ENCODE data around the gene FN1. TPM values are rescaled to one million over a fixed set of nuclear protein-coding genes. Genes with fewer than 3 reads are reported as not detected.

Gene FN1
- polyA plus RNA-seq, 3 donors from 2014 or later = 0.69 TPM; not detected in 2

GRCh38 chr2:215383652-215384279 is 52.1 kb downstream of the FN1 start:
- no peak for DNase-seq
- Mint-ChIP-seq H3K36me3 (no peaks in the 10 kb centered on the region), H3K27ac (no peak overlapping the region), H3K9me3 (peaks cover 0 to 3% (median 0%) of the 10 kb centered on the region in 6 donors), H3K27me3 (ENCODE audit: low read depth in 3 of 3) (peaks cover 0 to 4% (median 0%) of the 10 kb centered on the region in 3 donors), H3K4me1 (no peaks in the 10 kb centered on the region), H3K4me3 (no peak overlapping the region)

DNA sequence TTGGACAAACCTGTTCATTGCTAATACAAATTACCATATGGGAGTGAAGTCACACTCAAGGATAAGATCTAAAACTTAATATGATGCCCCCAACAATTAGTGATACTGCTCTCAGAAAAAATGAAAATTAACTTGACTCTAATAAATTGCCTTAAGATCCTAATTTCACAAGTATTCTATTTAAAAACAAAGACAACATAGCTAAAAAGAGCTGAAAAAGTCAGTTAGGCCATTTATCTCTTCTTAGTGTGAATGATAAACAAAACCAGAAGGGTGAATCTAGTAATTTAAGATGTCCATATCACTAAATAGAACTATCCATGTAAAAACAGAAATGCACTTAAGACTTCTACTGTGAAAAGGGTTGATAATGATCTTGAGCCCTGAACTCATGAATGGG is 53.4 kb downstream of the FN1 start:
- H3K27me3 Mint-ChIP-seq (ENCODE audit: low read depth in 3 of 3) = peaks cover 0 to 4% (median 0%) of the 10 kb centered on the region in 3 donors
- no peaks in the 10 kb centered on the region for H3K36me3 Mint-ChIP-seq
- peaks cover 0 to 3% (median 0%) of the 10 kb centered on the region in 6 donors for H3K9me3 Mint-ChIP-seq
- H3K4me1 Mint-ChIP-seq = no peaks in the 10 kb centered on the region
- H3K27ac Mint-ChIP-seq = no peak overlapping the region
- no peak for DNase-seq
- no peak overlapping the region for H3K4me3 Mint-ChIP-seq

GRCh38 chr2:215382011-215382410 is 53.9 kb downstream of the FN1 start:
- peaks cover 0 to 4% (median 0%) of the 10 kb centered on the region in 3 donors for H3K27me3 Mint-ChIP-seq (ENCODE audit: low read depth in 3 of 3)
- no peak overlapping the region for H3K27ac Mint-ChIP-seq
- no peak for DNase-seq
- H3K36me3 Mint-ChIP-seq = no peaks in the 10 kb centered on the region
- no peaks in the 10 kb centered on the region for H3K4me1 Mint-ChIP-seq
- no peak overlapping the region for H3K4me3 Mint-ChIP-seq
- H3K9me3 Mint-ChIP-seq = peaks cover 0 to 3% (median 0%) of the 10 kb centered on the region in 6 donors

GRCh38 chr2:215380699-215381098 is 55.2 kb downstream of the FN1 start:
- H3K9me3 Mint-ChIP-seq = no peaks in the 10 kb centered on the region
- H3K27ac Mint-ChIP-seq = no peak overlapping the region
- H3K36me3 Mint-ChIP-seq = no peaks in the 10 kb centered on the region
- no peaks in the 10 kb centered on the region for H3K4me1 Mint-ChIP-seq
- H3K27me3 Mint-ChIP-seq (ENCODE audit: low read depth in 3 of 3) = peaks cover 0 to 4% (median 0%) of the 10 kb centered on the region in 3 donors
- no peak overlapping the region for H3K4me3 Mint-ChIP-seq
- no peak for DNase-seq

GRCh38 chr2:215379948-215380347 is 55.9 kb downstream of the FN1 start:
- H3K4me3 Mint-ChIP-seq = no peak overlapping the region
- H3K9me3 Mint-ChIP-seq = no peaks in the 10 kb centered on the region
- DNase-seq = no peak
- peaks cover 0 to 2% (median 0%) of the 10 kb centered on the region in 3 donors for H3K36me3 Mint-ChIP-seq
- peaks cover 0 to 4% (median 0%) of the 10 kb centered on the region in 3 donors for H3K27me3 Mint-ChIP-seq (ENCODE audit: low read depth in 3 of 3)
- H3K27ac Mint-ChIP-seq = no peak overlapping the region
- H3K4me1 Mint-ChIP-seq = no peaks in the 10 kb centered on the region

DNA sequence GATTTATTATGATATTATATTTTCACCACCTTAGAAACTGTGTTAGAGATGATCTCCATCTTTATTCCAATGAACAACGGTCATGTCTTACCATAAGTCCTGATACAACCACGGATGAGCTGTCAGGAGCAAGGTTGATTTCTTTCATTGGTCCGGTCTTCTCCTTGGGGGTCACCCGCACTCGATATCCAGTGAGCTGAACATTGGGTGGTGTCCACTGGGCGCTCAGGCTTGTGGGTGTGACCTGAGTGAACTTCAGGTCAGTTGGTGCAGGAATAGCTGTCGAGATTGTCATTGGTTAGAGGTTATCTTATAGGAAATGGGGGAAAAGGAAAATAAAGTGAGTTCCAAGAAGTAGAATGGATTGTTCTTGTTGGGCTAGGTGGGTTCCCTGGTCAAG is 56.8 kb downstream of the FN1 start:
- peaks cover 4 to 10% (median 9%) of the 10 kb centered on the region in 3 donors for H3K36me3 Mint-ChIP-seq
- no peak overlapping the region for H3K27ac Mint-ChIP-seq
- H3K4me1 Mint-ChIP-seq = no peaks in the 10 kb centered on the region
- H3K4me3 Mint-ChIP-seq = no peak overlapping the region
- peaks cover 0 to 4% (median 0%) of the 10 kb centered on the region in 3 donors for H3K27me3 Mint-ChIP-seq (ENCODE audit: low read depth in 3 of 3)
- no peaks in the 10 kb centered on the region for H3K9me3 Mint-ChIP-seq
- no peak for DNase-seq

- Mint-ChIP-seq H3K4me1 (no peaks in the 10 kb centered on the region), H3K27ac (no peak overlapping the region), H3K36me3 (peaks cover 7 to 11% (median 10%) of the 10 kb centered on the region in 3 donors), H3K27me3 (ENCODE audit: low read depth in 3 of 3) (peaks cover 0 to 4% (median 0%) of the 10 kb centered on the region in 3 donors), H3K9me3 (no peaks in the 10 kb centered on the region), H3K4me3 (no peak overlapping the region)
- no peak for DNase-seq
These were observed 57.8 kb downstream of the FN1 start for GRCh38 chr2:215378045-215378444.

DNA sequence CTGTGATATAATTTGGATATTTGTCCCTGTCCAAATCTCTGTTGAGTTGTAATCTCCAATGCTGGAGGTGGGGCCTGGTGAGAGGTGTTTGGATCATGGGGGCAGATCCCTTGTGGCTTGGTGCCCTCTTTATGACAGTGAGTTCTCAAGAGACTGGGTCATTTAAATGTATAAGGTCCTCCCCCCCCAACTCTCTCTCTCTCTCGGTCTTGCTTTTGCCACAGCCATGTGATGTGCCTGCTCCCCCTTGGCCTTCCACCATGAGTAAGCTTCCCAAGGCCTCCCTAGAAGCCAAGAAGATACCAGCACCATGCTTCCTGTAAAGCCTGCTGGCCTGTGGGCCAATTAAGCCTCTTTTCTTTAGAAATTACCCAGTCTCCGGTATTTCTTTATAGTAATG is 58.6 kb downstream of the FN1 start:
- peaks cover 0 to 4% (median 0%) of the 10 kb centered on the region in 3 donors for H3K27me3 Mint-ChIP-seq (ENCODE audit: low read depth in 3 of 3)
- peaks cover 7 to 11% (median 10%) of the 10 kb centered on the region in 3 donors for H3K36me3 Mint-ChIP-seq
- no peak overlapping the region for H3K4me3 Mint-ChIP-seq
- H3K9me3 Mint-ChIP-seq = no peaks in the 10 kb centered on the region
- H3K27ac Mint-ChIP-seq = no peak overlapping the region
- H3K4me1 Mint-ChIP-seq = no peaks in the 10 kb centered on the region
- no peak for DNase-seq

DNA sequence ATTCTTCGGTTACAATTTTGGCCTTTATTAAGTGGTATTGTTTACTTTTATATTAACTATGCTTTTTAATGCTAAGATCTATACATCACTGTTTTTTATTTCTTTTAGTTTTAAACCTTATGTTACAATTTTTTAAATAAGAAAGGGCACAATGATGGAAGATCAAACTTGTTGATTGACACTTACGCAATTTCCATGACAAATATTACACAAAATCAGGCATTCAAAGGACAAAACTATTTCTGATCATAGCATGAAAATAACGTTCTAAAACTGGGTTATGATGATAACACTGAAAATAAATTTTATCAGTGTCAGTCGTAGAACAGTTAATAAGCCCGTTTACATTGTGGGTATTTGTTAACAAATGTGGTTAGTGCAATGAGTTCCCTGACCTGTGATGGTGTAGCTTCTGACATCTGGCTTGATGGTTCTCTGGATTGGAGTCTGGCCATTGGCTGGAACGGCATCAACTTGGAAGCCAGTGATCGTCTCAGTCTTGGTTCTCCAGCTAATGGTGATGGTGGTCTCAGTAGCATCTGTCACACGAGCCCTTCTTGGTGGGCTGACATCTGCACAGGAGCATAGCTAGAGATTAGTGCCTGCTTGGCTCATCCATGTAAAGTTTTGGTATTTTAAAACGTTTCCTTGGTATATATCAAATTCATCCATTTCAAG is 59.6 kb downstream of the FN1 start:
- H3K27me3 Mint-ChIP-seq (ENCODE audit: low read depth in 3 of 3) = no peaks in the 10 kb centered on the region
- DNase-seq = no peak
- no peak overlapping the region for H3K27ac Mint-ChIP-seq
- no peaks in the 10 kb centered on the region for H3K9me3 Mint-ChIP-seq
- no peaks in the 10 kb centered on the region for H3K4me1 Mint-ChIP-seq
- no peak overlapping the region for H3K4me3 Mint-ChIP-seq
- peaks cover 7 to 11% (median 10%) of the 10 kb centered on the region in 3 donors for H3K36me3 Mint-ChIP-seq

GRCh38 chr2:215375467-215375830 is 60.4 kb downstream of the FN1 start:
- no peaks in the 10 kb centered on the region for H3K9me3 Mint-ChIP-seq

DNA sequence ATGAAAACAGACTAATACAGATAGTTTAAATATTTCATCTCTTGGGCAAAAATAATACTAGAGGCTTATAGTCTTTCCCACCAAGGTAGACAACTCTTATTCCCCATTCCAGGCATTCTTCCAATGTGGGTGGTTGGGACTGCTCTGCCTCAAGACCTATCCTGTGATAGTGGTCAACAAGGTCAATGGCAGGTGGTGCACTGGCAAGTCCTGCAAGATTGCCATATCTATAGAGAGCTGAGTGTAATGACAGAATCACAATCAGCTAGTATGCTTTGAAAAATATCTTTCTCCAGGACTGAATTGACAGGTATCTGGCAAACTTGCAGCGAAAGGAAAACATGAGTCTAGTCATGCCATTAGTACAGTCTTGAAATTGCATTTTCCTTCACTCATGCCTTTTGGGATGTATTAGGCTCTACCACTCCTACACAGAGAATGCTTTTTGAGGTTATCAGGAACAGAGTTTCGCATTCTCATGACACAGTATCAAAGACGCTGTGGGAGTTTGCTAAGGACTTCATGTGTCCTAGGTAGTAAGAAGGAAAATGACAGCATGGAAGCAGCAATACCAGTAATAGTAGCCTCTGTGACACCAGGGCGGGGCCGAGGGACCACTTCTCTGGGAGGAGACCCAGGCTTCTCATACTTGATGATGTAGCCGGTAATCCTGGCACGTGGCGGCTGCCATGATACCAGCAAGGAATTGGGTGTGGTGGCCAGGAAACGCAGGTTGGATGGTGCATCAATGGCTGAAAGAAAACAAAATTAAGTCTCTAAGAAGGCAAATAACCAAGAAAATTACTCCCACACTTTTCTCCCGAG is 61.0 kb downstream of the FN1 start:
- Mint-ChIP-seq H3K27me3 (ENCODE audit: low read depth in 3 of 3) (no peaks in the 10 kb centered on the region), H3K36me3 (peaks cover 7 to 11% (median 10%) of the 10 kb centered on the region in 3 donors), H3K4me1 (no peaks in the 10 kb centered on the region), H3K4me3 (no peak overlapping the region), H3K9me3 (no peaks in the 10 kb centered on the region), H3K27ac (no peak overlapping the region)
- no peak for DNase-seq

More at GRCh38 chr2:215375467-215375830, 60.4 kb downstream of the FN1 start:
- DNase-seq = no peak
- no peaks in the 10 kb centered on the region for H3K4me1 Mint-ChIP-seq
- H3K27ac Mint-ChIP-seq = no peak overlapping the region
- H3K27me3 Mint-ChIP-seq (ENCODE audit: low read depth in 3 of 3) = no peaks in the 10 kb centered on the region
- H3K36me3 Mint-ChIP-seq = peaks cover 7 to 11% (median 10%) of the 10 kb centered on the region in 3 donors
- no peak overlapping the region for H3K4me3 Mint-ChIP-seq

- DNase-seq = no peak
- H3K9me3 Mint-ChIP-seq = no peaks in the 10 kb centered on the region
- H3K4me1 Mint-ChIP-seq = no peaks in the 10 kb centered on the region
- H3K36me3 Mint-ChIP-seq = peaks cover 7 to 11% (median 10%) of the 10 kb centered on the region in 3 donors
- H3K4me3 Mint-ChIP-seq = no peak overlapping the region
- H3K27me3 Mint-ChIP-seq (ENCODE audit: low read depth in 3 of 3) = no peaks in the 10 kb centered on the region
- H3K27ac Mint-ChIP-seq = no peak overlapping the region
These were observed 61.9 kb downstream of the FN1 start for GRCh38 chr2:215374002-215374401.

DNA sequence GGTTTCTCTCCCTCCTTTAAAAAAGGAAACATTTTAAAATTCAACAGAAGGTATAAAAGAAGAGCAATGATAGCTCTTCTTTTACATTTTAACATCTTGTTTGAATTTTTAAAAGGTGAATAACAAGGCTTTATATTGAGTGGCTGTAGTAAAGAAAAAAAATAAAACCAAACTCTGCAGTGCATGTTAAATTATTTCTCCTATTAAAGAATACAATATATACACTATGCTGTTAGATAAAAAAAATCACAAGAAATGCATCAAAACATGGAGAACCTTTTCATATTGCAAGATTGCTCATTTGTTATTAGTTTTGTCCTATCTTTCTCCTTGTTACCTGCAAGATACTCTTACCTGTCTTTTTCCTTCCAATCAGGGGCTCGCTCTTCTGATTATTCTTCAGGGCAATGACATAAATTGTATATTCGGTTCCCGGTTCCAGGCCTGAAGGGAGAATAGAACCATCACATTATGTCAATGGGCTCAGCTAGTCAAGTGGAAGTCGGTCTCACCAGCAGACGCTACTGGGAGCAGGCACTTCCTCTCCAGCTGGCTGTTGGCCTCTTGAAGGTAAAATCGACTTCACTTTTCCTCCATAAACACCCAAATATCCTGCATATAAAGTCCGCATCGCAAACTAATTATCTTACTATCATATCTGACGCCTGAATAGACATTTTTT is 62.8 kb downstream of the FN1 start:
- Mint-ChIP-seq H3K4me3 (no peak overlapping the region), H3K27ac (no peak overlapping the region), H3K9me3 (no peaks in the 10 kb centered on the region), H3K36me3 (peaks cover 7 to 11% (median 10%) of the 10 kb centered on the region in 3 donors), H3K27me3 (ENCODE audit: low read depth in 3 of 3) (no peaks in the 10 kb centered on the region), H3K4me1 (no peaks in the 10 kb centered on the region)
- no peak for DNase-seq
